Karpas-422 (cell line): ENCODE measurements around the gene U2AF1. TPM values are rescaled to one million over a fixed set of nuclear protein-coding genes. Genes with fewer than 3 reads are reported as not detected.
"Not testable (repeated sequence)": the region's sequence is repeated elsewhere in the genome, so short reads cannot be mapped to it uniquely, and the experiment has no call there.

Experiments
- DNase-seq: peaks from one replicate; pipeline ENCODE4 v3.0.0-alpha.2; 2015
- H2AFZ ChIP-seq: fragments of 200-600 bp; sonication (generic); 2 replicates; pipeline ENCODE4 v1.6.1; 2014; ENCODE audit warnings: antibody characterized with exemption, low read length, mixed read lengths
- H3K27ac ChIP-seq: fragments of 200-600 bp; sonication (generic); 2 replicates; pipeline ENCODE4 v1.5.1; 2014; ENCODE audit warnings: mild to moderate bottlenecking, low read length, moderate library complexity
- H3K27me3 ChIP-seq: fragments of 200-600 bp; sonication (generic); 2 replicates; pipeline ENCODE4 v1.6.1; 2014; ENCODE audit warnings: low read length, mixed read lengths
- H3K36me3 ChIP-seq: fragments of 200-600 bp; sonication (generic); 2 replicates; pipeline ENCODE4 v1.6.1; 2014; ENCODE audit warnings: low read length, mixed read lengths; ENCODE audit not compliant: insufficient read depth
- H3K4me1 ChIP-seq: fragments of 200-600 bp; sonication (generic); 2 replicates; pipeline ENCODE4 v1.6.1; 2014; ENCODE audit warnings: mild to moderate bottlenecking, low read length, mixed read lengths
- H3K4me2 ChIP-seq: fragments of 200-600 bp; sonication (generic); 2 replicates; pipeline ENCODE4 v1.6.1; 2014; ENCODE audit warnings: low read length, low read depth, mild to moderate bottlenecking; ENCODE audit not compliant: poor library complexity, severe bottlenecking
- H3K4me3 ChIP-seq: fragments of 200-600 bp; sonication (generic); 2 replicates; pipeline ENCODE4 v1.5.1; 2014; ENCODE audit warnings: mild to moderate bottlenecking, antibody characterized with exemption, low read length, mixed read lengths
- H3K79me2 ChIP-seq: fragments of 200-600 bp; sonication (generic); 2 replicates; pipeline ENCODE4 v1.6.1; 2014; ENCODE audit warnings: mild to moderate bottlenecking, low read length, mixed read lengths
- H3K9ac ChIP-seq: fragments of 200-600 bp; sonication (generic); 2 replicates; pipeline ENCODE4 v1.6.0; 2014; ENCODE audit warnings: low read length
- H3K9me2 ChIP-seq: fragments of 200-600 bp; sonication (generic), shearing (Covaris generic); replicated peaks from 2 replicates; pipeline ENCODE4 v1.6.0; 2014; ENCODE audit warnings: mild to moderate bottlenecking, low read length, moderate library complexity; ENCODE audit not compliant: insufficient read depth
- H3K9me3 ChIP-seq: fragments of 300-700, 200-600 bp; sonication (generic); 2 replicates; pipeline ENCODE4 v1.6.1; 2014; ENCODE audit warnings: low read length, mixed read lengths
- H4K20me1 ChIP-seq: fragments of 200-600 bp; sonication (generic); 2 replicates; pipeline ENCODE4 v1.6.1; 2014; ENCODE audit warnings: mild to moderate bottlenecking, antibody characterized with exemption, low read length, low read depth; ENCODE audit not compliant: insufficient read depth
- total RNA-seq: library from RNA; depleted of rRNA; stranded (reverse); fragments of >200 nt; shearing (Covaris generic); gene quantifications from 2 replicates; pipeline ENCODE4 v1.2.3, GENCODE V29; 2014; ENCODE audit warnings: low replicate concordance

U2AF1 gene
- total RNA-seq, 1 experiment from 2014 or later: 53.7 TPM

GRCh38 chr21:43074401-43075169, 32.8 kb downstream of the U2AF1 start:
- H3K27me3 ChIP-seq, H3K79me2 ChIP-seq, H3K4me3 ChIP-seq, H3K27ac ChIP-seq, DNase-seq, H4K20me1 ChIP-seq, H3K36me3 ChIP-seq, H3K4me2 ChIP-seq, H2AFZ ChIP-seq, H3K9me3 ChIP-seq, H3K4me1 ChIP-seq, H3K9me2 ChIP-seq, H3K9ac ChIP-seq: not testable (repeated sequence)

GRCh38 chr21:43072742-43073141, 34.6 kb downstream of the U2AF1 start:
- not testable (repeated sequence) for H4K20me1 ChIP-seq, H3K36me3 ChIP-seq, H3K4me1 ChIP-seq, H3K27me3 ChIP-seq, H3K4me3 ChIP-seq, H2AFZ ChIP-seq, DNase-seq, H3K27ac ChIP-seq, H3K9me2 ChIP-seq, H3K79me2 ChIP-seq, H3K9me3 ChIP-seq, H3K4me2 ChIP-seq, H3K9ac ChIP-seq

- H4K20me1 ChIP-seq, H3K9ac ChIP-seq, H3K9me3 ChIP-seq, H3K4me1 ChIP-seq, H3K27ac ChIP-seq, H3K79me2 ChIP-seq, H3K36me3 ChIP-seq, H3K27me3 ChIP-seq, H3K9me2 ChIP-seq, DNase-seq, H3K4me3 ChIP-seq, H3K4me2 ChIP-seq, H2AFZ ChIP-seq: not testable (repeated sequence)
Measured at GRCh38 chr21:43069682-43070081, 37.7 kb downstream of the U2AF1 start.

- not testable (repeated sequence) for DNase-seq, H3K9ac ChIP-seq, H2AFZ ChIP-seq, H3K27ac ChIP-seq, H3K79me2 ChIP-seq, H3K9me2 ChIP-seq, H3K4me3 ChIP-seq, H3K4me1 ChIP-seq, H3K36me3 ChIP-seq, H3K9me3 ChIP-seq, H4K20me1 ChIP-seq, H3K4me2 ChIP-seq, H3K27me3 ChIP-seq
Measured at GRCh38 chr21:43068065-43068464, 39.3 kb downstream of the U2AF1 start.

- not testable (repeated sequence) for H3K36me3 ChIP-seq, H3K27me3 ChIP-seq, H3K4me2 ChIP-seq, H3K79me2 ChIP-seq, H3K4me1 ChIP-seq, H4K20me1 ChIP-seq, H3K9me2 ChIP-seq, H3K27ac ChIP-seq, H3K9ac ChIP-seq, H3K9me3 ChIP-seq, DNase-seq, H2AFZ ChIP-seq, H3K4me3 ChIP-seq
Measured at GRCh38 chr21:43066690-43067089, 40.7 kb downstream of the U2AF1 start.

- not testable (repeated sequence) for DNase-seq, H3K9ac ChIP-seq, H4K20me1 ChIP-seq, H3K4me3 ChIP-seq, H2AFZ ChIP-seq, H3K4me2 ChIP-seq, H3K36me3 ChIP-seq, H3K9me2 ChIP-seq, H3K4me1 ChIP-seq, H3K27me3 ChIP-seq, H3K9me3 ChIP-seq, H3K27ac ChIP-seq, H3K79me2 ChIP-seq
Measured at GRCh38 chr21:43065991-43066390, 41.4 kb downstream of the U2AF1 start.

- H3K9me2 ChIP-seq, H3K27ac ChIP-seq, DNase-seq, H2AFZ ChIP-seq, H3K4me1 ChIP-seq, H3K79me2 ChIP-seq, H3K4me2 ChIP-seq, H3K4me3 ChIP-seq, H3K9ac ChIP-seq, H3K27me3 ChIP-seq, H4K20me1 ChIP-seq, H3K36me3 ChIP-seq, H3K9me3 ChIP-seq: not testable (repeated sequence)
Measured at GRCh38 chr21:43064265-43064917, 43.0 kb downstream of the U2AF1 start.

- H3K4me1 ChIP-seq, H4K20me1 ChIP-seq, H3K9me3 ChIP-seq, H3K4me2 ChIP-seq, H3K4me3 ChIP-seq, H3K27ac ChIP-seq, H3K9ac ChIP-seq, H3K27me3 ChIP-seq, H2AFZ ChIP-seq, H3K79me2 ChIP-seq, H3K36me3 ChIP-seq, H3K9me2 ChIP-seq, DNase-seq: not testable (repeated sequence)
Measured at GRCh38 chr21:43062955-43063664, 44.3 kb downstream of the U2AF1 start.
